ENCODE results near the gene BLOC1S6.

DNA sequence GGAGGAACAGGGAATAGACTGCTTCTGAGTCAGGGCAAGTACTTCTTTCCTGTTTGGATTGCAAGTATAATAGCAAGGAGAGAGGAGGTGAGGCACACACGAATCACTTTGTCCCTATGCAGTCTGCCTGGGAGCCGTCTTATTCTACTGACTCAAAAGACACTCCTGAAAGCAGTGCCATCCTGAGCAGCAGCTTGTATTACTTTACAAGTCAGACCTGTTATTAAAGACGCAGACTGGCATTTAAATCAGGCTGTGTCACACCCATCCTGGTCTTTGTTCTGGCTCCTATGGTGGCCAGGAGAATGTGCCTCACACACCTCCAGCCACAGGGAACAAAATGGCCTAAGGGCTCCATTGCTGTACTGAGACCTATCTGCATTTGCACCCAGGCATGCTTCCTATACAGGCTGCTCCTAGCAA, 29.7 kb downstream of the BLOC1S6 start:
- TF ChIP-seq TAF1 (IDR thresholded peaks at IDR 0.05; ENCODE audit: low read depth) (no peak), EZH2 (IDR thresholded peaks at IDR 0.05; ENCODE audit: borderline replicate concordance, insufficient read depth, low read length, poor library complexity, severe bottlenecking) (no peak), POLR2AphosphoS5 (IDR thresholded peaks at IDR 0.05) (no peak)

Data from neural cell (in vitro differentiated cells).